ENCODE results near the gene GFRA4. TPM values are rescaled to one million over a fixed set of nuclear protein-coding genes. Genes with fewer than 3 reads are reported as not detected.

The GFRA4 gene
- total and polyA plus RNA-seq, 2 donors (not counting 3 experiments of a cell fraction or from before 2014, with no cell fraction given): not detected

DNA sequence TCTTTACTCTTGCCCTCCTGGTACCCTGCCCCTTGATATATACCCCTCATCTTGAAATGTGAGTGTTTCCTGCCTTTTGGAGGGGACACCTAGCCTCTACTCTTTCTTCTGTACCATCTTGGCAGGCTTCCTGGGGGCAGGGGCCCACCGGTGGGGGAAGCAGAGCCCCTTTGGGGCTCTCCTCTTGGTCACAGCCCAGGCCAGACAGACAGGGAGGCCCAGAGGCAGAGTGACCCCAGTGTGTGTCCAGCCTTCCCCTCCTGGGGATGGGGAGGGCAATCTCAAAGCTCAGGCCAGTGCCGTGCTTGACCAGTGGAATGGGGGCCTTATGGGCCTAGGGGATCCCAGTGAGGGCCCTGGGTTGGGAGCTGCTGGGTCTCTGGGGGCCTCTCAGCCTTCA lies 15.0 kb upstream of the GFRA4 start:
- POLR2A ChIA-PET: no interaction called here
- Histone ChIP-seq H3K4me2 (ENCODE audit: insufficient read depth, low read length) (no peak overlapping the region), H4K20me1 (replicated peaks; ENCODE audit: control insufficient read depth, extremely low read depth, insufficient read depth, low read length) (no peaks in the 10 kb centered on the region), H3K9me1 (replicated peaks; ENCODE audit: control insufficient read depth, extremely low read depth, insufficient read depth, low read length) (no peaks in the 10 kb centered on the region), H2AFZ (ENCODE audit: low read depth, low read length) (no peak overlapping the region), H3K4me3 (replicated peaks in 1 of 3; ENCODE audit: insufficient read depth in 1 of 3, low read depth in 1 of 3, low read length in 3 of 3) (no peak overlapping the region), H3K4me1 (ENCODE audit: control insufficient read depth, extremely low read depth, insufficient read depth, low read length) (no peaks in the 10 kb centered on the region), H3K79me2 (ENCODE audit: control insufficient read depth, insufficient read depth, low read length) (no peaks in the 10 kb centered on the region), H3K27ac (ENCODE audit: insufficient read depth, low read depth, low read length) (no peak overlapping the region), H3K9me3 (replicated peaks; ENCODE audit: control insufficient read depth, insufficient read depth, low read length) (no peaks in the 10 kb centered on the region), H3K9ac (replicated peaks; ENCODE audit: extremely low read depth, insufficient read depth, low read length) (no peak overlapping the region), H3K36me3 (ENCODE audit: control insufficient read depth in 2 of 2, extremely low read depth in 1 of 2, insufficient read depth in 2 of 2, low read length in 2 of 2) (no peaks in the 10 kb centered on the region), H3K27me3 (ENCODE audit: control insufficient read depth in 2 of 2, insufficient read depth in 2 of 2, low read length in 2 of 2) (peaks cover 32 to 39% of the 10 kb centered on the region in 2 experiments)
- no peak for FAIRE-seq
- no TSS peak for BruUV-seq (replicated peaks)
- intact Hi-C loops (cut with micrococcal nuclease): loop anchor here (5.0 kb wide), 1 partner anchor 74 kb away; no protein-coding TSS in a partner anchor
- no peak for TF ChIP-seq CTCF (IDR thresholded peaks at IDR 0.05; ENCODE audit: extremely low read depth in 1 of 2, insufficient read depth in 1 of 2, low read depth in 1 of 2, low read length in 2 of 2)
- no peak for TF ChIP-seq MYC (IDR thresholded peaks at IDR 0.05; ENCODE audit: low read depth, low read length)
- no peak for TF ChIP-seq POLR2A (IDR thresholded peaks at IDR 0.05; ENCODE audit: low read depth, low read length)
- no peak for TF ChIP-seq MAX (IDR thresholded peaks at IDR 0.05; ENCODE audit: insufficient read depth, insufficient read length)
- no peak for TF ChIP-seq EZH2 (IDR thresholded peaks at IDR 0.05; ENCODE audit: borderline replicate concordance, low read depth, low read length, severe bottlenecking)
- TF ChIP-seq GATA2 (IDR thresholded peaks at IDR 0.05; ENCODE audit: insufficient read depth, insufficient read length, low read depth, low read length): no peak
- TF ChIP-seq JUN (IDR thresholded peaks at IDR 0.05; ENCODE audit: borderline replicate concordance, insufficient read depth, insufficient read length, low read depth): no peak
- no peak for TF ChIP-seq FOS (IDR thresholded peaks at IDR 0.05; ENCODE audit: borderline replicate concordance, insufficient read depth, low read length)
- no peak for TF ChIP-seq POLR2AphosphoS5 (IDR thresholded peaks at IDR 0.05; ENCODE audit: insufficient read depth, low read depth, low read length)
- CTCF ChIA-PET: interaction anchor here (1.0 to 7.1 kb wide), 12 partner anchors 9 to 142 kb away, joined by 4 to 346 read pairs (median 20); partner anchors contain the start of genes ADISSP, AP5S1, CENPB and SIGLEC1
- no peak for DNase-seq (ENCODE audit: low read depth, low spot score)
- dilution Hi-C loops (cut with MboI; ENCODE audit: extremely low pct_ligation_motif_present, low sequenced_read_pairs): no loop called here

Data from endothelial cell of umbilical vein (primary cell).